Measurements from ENCODE around the gene MRTFA.

DNA sequence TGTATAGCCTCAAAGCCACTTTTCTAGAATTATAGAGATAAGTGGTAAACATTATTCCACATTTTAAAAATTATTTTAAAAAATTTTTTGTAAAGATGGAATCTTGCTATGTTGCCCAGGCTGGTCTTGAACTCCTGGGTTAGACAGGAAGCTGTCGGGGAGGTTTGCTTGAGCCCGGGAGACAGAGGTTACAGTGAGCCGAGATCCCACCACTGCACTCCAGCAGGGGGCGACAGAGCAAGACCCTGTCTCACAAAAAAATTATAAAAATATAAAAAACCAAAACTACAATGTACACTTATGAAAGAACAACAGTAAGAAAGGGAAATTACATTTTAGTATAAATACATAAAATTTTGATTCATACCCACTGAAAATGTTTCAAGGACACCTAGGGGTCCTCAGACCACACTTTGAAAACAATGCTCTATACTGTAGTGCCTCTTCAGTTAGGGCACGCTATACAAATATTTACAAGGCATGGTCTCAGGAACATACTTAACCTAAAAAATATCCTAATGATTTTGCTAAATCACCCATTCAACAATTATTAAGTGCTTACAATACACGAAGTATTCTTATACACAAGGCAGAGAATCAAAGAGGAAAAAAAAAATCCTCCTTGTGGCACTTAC lies 111.2 kb downstream of the MRTFA start:
- TF ChIP-seq POLR2A (IDR thresholded peaks at IDR 0.05) (no peak), POLR2AphosphoS5 (IDR thresholded peaks at IDR 0.05) (no peak)
- TF ChIP-seq, protein P1, sequence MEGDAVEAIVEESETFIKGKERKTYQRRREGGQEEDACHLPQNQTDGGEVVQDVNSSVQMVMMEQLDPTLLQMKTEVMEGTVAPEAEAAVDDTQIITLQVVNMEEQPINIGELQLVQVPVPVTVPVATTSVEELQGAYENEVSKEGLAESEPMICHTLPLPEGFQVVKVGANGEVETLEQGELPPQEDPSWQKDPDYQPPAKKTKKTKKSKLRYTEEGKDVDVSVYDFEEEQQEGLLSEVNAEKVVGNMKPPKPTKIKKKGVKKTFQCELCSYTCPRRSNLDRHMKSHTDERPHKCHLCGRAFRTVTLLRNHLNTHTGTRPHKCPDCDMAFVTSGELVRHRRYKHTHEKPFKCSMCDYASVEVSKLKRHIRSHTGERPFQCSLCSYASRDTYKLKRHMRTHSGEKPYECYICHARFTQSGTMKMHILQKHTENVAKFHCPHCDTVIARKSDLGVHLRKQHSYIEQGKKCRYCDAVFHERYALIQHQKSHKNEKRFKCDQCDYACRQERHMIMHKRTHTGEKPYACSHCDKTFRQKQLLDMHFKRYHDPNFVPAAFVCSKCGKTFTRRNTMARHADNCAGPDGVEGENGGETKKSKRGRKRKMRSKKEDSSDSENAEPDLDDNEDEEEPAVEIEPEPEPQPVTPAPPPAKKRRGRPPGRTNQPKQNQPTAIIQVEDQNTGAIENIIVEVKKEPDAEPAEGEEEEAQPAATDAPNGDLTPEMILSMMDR (IDR thresholded peaks at IDR 0.05): peak in 4 of 7 experiments; percentile 27 to 75 (median 56)
